Measurements from ENCODE around the gene HDAC5. TPM values are rescaled to one million over a fixed set of nuclear protein-coding genes. Genes with fewer than 3 reads are reported as not detected.
A peak's percentile ranks its signal among the peaks of the same experiment; 100 is the strongest.
"Not testable (repeated sequence)": the region's sequence is repeated elsewhere in the genome, so short reads cannot be mapped to it uniquely, and the experiment has no call there.

Gene HDAC5
- total RNA-seq, 2 donors from 2014 or later = 17.3 to 27.8 TPM

GRCh38 chr17:44143921-44144320, 20.5 kb upstream of the HDAC5 start:
- H3K27ac Mint-ChIP-seq; DNase-seq (ENCODE audit: low spot score in 2 of 2); ATAC-seq; H3K9me3 Mint-ChIP-seq: not testable (repeated sequence)
- peaks cover 13 to 20% of the 10 kb centered on the region in 2 donors for H3K36me3 Mint-ChIP-seq

- peak; percentile 66 to 88 for DNase-seq (ENCODE audit: low spot score in 2 of 2)
These were observed 14.7 kb upstream of the HDAC5 start for GRCh38 chr17:44137891-44138709.

GRCh38 chr17:44134752-44135568, 11.5 kb upstream of the HDAC5 start:
- no peaks in the 10 kb centered on the region for H3K36me3 Mint-ChIP-seq
- no peak overlapping the region for H3K27ac Mint-ChIP-seq
- ATAC-seq (no peak), DNase-seq (ENCODE audit: low spot score in 2 of 2) (no peak)
- H3K9me3 Mint-ChIP-seq = no peaks in the 10 kb centered on the region

More at GRCh38 chr17:44137891-44138709, 14.7 kb upstream of the HDAC5 start:
- Mint-ChIP-seq H3K36me3 (peaks cover 7% of the 10 kb centered on the region in 2 donors), H3K27ac (peak overlapping the region in 1 of 2 donors; percentile 19), H3K9me3 (no peaks in the 10 kb centered on the region)
- ATAC-seq = peak; percentile 77 to 79

GRCh38 chr17:44133918-44134476, 10.6 kb upstream of the HDAC5 start:
- DNase-seq (ENCODE audit: low spot score in 2 of 2) = no peak
- Mint-ChIP-seq H3K36me3 (no peaks in the 10 kb centered on the region), H3K9me3 (no peaks in the 10 kb centered on the region), H3K27ac (peak overlapping the region in 1 of 2 donors; percentile 7)
- ATAC-seq = no peak

GRCh38 chr17:44132275-44132821, 8.9 kb upstream of the HDAC5 start:
- DNase-seq (ENCODE audit: low spot score in 2 of 2) = no peak
- H3K9me3 Mint-ChIP-seq = no peaks in the 10 kb centered on the region
- no peaks in the 10 kb centered on the region for H3K36me3 Mint-ChIP-seq
- peak overlapping the region; percentile 19 to 74 for H3K27ac Mint-ChIP-seq
- peak in 1 of 2 donors; percentile 83 for ATAC-seq

GRCh38 chr17:44131372-44131771, 7.9 kb upstream of the HDAC5 start:
- H3K9me3 Mint-ChIP-seq; H3K27ac Mint-ChIP-seq; H3K36me3 Mint-ChIP-seq; ATAC-seq; DNase-seq (ENCODE audit: low spot score in 2 of 2): not testable (repeated sequence)

- ATAC-seq = no peak
These were observed 7.4 kb upstream of the HDAC5 start for GRCh38 chr17:44130693-44131349.

GRCh38 chr17:44128383-44128782, 4.9 kb upstream of the HDAC5 start:
- no peak for ATAC-seq
- no peaks in the 10 kb centered on the region for H3K36me3 Mint-ChIP-seq

More at GRCh38 chr17:44130693-44131349, 7.4 kb upstream of the HDAC5 start:
- no peaks in the 10 kb centered on the region for H3K9me3 Mint-ChIP-seq
- H3K36me3 Mint-ChIP-seq = no peaks in the 10 kb centered on the region
- H3K27ac Mint-ChIP-seq = peak overlapping the region in 1 of 2 donors; percentile 79
- no peak for DNase-seq (ENCODE audit: low spot score in 2 of 2)

GRCh38 chr17:44124118-44124438, 637 bp upstream of the HDAC5 start:
- no peaks in the 10 kb centered on the region for H3K36me3 Mint-ChIP-seq
- no peaks in the 10 kb centered on the region for H3K9me3 Mint-ChIP-seq
- no peak for ATAC-seq
- H3K27ac Mint-ChIP-seq = peak overlapping the region; percentile 95
- DNase-seq (ENCODE audit: low spot score in 2 of 2) = no peak

More at GRCh38 chr17:44128383-44128782, 4.9 kb upstream of the HDAC5 start:
- Mint-ChIP-seq H3K9me3 (no peaks in the 10 kb centered on the region), H3K27ac (no peak overlapping the region)
- DNase-seq (ENCODE audit: low spot score in 2 of 2) = no peak

- peak overlapping the region; percentile 81 to 95 for H3K27ac Mint-ChIP-seq
- no peaks in the 10 kb centered on the region for H3K36me3 Mint-ChIP-seq
- DNase-seq (ENCODE audit: low spot score in 2 of 2) (peak in 1 of 2 donors; percentile 58), ATAC-seq (peak; percentile 7 to 11)
- H3K9me3 Mint-ChIP-seq = no peaks in the 10 kb centered on the region
These were observed 555 bp downstream of the HDAC5 start for GRCh38 chr17:44122816-44123355.

- Mint-ChIP-seq H3K36me3 (no peaks in the 10 kb centered on the region), H3K27ac (peak overlapping the region; percentile 81 to 95), H3K9me3 (no peaks in the 10 kb centered on the region)
- DNase-seq (ENCODE audit: low spot score in 2 of 2) = no peak
- ATAC-seq = no peak
These were observed 1.2 kb downstream of the HDAC5 start for GRCh38 chr17:44121997-44122815.

GRCh38 chr17:44120851-44121605, 2.4 kb downstream of the HDAC5 start:
- Mint-ChIP-seq H3K27ac (peak overlapping the region in 1 of 2 donors; percentile 95), H3K9me3 (no peaks in the 10 kb centered on the region), H3K36me3 (no peaks in the 10 kb centered on the region)
- no peak for ATAC-seq
- no peak for DNase-seq (ENCODE audit: low spot score in 2 of 2)

GRCh38 chr17:44120281-44120680, 3.2 kb downstream of the HDAC5 start:
- H3K36me3 Mint-ChIP-seq; H3K9me3 Mint-ChIP-seq; ATAC-seq; DNase-seq (ENCODE audit: low spot score in 2 of 2); H3K27ac Mint-ChIP-seq: not testable (repeated sequence)

- H3K27ac Mint-ChIP-seq = no peak overlapping the region
- ATAC-seq (no peak), DNase-seq (ENCODE audit: low spot score in 2 of 2) (no peak)
- H3K9me3 Mint-ChIP-seq = no peaks in the 10 kb centered on the region
- no peaks in the 10 kb centered on the region for H3K36me3 Mint-ChIP-seq
These were observed 3.6 kb downstream of the HDAC5 start for GRCh38 chr17:44119798-44120197.

GRCh38 chr17:44119062-44119461, 4.4 kb downstream of the HDAC5 start:
- Mint-ChIP-seq H3K9me3 (no peaks in the 10 kb centered on the region), H3K27ac (no peak overlapping the region), H3K36me3 (no peaks in the 10 kb centered on the region)
- ATAC-seq (no peak), DNase-seq (ENCODE audit: low spot score in 2 of 2) (no peak)
